ENCODE measurements around the gene PRSS27.
"Not testable (repeated sequence)": the region's sequence is repeated elsewhere in the genome, so short reads cannot be mapped to it uniquely, and the experiment has no call there.

The PRSS27 gene

DNA sequence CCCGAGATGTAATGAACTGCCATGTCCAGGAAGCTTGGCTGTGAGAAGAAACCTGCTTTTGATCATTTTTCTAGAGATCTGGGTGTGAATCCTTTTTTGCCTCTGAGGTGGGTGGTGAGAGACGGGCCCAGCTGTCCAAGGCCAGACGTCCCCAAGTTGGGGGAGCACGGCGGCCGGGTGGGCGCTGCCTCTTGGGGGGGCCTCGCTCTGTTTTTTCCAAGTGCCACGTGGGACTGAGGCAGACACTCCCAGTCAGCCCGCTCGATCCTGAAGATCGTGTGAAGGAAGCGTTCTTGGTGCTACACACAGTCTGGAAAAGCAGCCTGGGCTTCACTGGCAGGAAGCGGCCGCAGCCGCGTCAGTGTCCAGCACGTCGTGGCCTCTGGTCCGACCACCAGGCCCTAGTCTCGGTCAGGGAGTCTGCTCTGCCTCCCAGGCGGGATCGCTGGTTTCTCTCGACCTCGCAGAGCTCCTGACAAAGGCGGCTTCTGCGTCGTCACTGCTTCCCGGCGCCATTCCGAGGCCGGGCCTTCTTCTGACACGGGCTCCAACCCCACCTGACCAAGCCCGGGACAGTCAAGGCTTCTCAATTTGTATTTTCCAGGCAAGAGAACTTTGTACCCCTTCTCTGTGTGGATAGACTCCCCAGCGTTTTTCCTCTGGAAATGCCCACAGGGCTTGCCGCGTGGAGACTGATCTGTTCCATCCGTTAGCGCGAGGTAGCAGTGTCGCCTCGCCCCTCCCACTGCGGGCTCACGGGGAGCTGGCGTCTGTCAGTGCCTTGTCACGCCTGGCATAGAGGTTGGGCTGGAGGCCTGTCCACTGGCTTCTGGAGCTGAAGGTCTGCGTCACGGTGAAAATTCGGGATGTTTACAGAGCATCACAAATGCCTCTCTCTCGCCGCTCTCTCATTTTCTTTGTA lies 12.4 kb downstream of the PRSS27 start:
- no peak for DNase-seq

GRCh38 chr16:2706611-2707311 lies 13.3 kb downstream of the PRSS27 start:
- DNase-seq, result no peak

GRCh38 chr16:2706085-2706484 lies 13.9 kb downstream of the PRSS27 start:
- no peak for DNase-seq

- no peak for DNase-seq
Measured at GRCh38 chr16:2705351-2705750, 14.7 kb downstream of the PRSS27 start.

- DNase-seq, result no peak
Measured at GRCh38 chr16:2704983-2705275, 15.1 kb downstream of the PRSS27 start.

DNA sequence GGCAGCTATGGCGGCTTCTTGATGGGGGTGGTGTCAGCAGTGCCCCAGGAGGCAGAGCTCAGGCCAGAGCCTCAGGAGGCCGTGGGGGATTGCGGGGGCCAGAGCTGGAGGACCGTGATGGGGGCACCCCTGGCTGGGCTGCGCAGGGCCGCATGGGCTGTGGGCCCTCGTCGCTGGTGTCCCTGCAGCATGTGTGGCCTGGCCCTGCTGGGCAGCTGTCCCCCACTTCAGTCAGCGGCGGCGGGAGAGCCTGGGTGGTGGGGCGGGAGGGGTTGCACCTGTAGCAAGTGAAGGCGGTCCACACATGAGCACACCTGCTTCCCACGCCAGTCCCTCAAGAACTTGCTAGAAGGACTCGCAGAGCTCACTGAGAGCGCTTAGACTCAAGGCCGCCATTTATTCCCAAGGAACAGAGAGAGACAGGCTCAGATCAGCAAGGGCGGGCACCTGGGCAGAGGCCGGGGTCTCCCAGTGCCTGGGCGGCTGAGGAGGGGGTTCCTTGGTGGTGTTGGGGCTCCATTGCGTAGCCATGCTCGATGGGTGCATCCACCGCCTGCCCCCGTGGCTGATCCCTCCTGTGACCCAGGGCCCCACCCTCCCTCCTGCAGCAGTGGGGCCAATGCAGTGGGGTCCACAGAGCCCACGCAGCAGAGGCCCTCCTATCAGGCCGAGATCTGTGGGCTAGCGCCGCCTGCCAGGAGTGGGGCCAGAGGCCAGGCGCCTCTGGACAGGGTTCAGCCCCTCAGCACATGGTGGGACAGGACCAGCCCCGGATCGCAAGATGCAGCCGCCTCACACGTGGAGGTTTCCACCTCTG lies 15.7 kb downstream of the PRSS27 start:
- no peak for DNase-seq

DNA sequence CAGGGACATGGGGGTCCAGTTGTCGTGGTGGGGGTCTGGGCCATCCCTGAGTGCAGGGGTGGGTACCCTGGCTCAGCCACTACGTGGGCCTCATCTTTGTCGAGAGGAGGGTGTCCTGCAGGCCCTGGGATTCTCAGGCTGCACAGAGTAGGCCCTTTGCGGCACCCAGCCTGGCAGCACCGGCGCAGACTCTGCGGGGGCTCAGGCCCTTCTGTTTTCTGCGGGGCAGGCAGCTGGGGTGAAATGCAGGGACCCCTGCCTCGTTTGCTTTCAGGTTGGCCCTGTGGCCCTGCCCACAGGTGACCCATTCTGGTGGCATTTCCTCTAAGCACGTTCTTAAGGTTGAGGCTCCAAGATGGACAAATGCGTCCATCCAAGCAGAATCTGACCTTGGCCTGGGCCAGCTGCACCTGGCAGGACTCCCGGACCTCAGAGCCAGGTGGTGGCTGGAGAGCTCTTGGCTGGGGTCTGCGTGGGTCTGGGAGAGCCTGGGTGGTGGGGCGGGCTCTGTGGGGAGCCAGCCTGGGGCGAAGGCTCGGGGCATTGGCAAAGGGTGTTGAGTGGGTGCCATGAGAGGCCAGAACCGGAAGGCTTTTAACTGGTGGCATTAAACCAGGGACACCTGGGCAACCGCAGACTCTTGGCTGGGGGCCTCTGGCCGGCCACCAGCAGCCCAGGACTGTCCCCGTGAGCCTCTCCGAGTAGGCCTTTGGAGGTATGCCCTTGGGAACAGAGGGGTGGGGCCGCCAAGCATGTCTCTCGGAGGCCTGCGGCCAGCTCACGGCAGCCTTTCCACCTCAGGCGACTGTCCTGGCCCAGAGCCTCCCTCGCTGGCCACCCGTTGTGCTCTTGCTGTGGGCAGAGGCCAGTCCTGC lies 16.9 kb downstream of the PRSS27 start:
- no peak for DNase-seq

- no peak for DNase-seq
Measured at GRCh38 chr16:2702438-2702825, 17.6 kb downstream of the PRSS27 start.

- no peak for DNase-seq
Measured at GRCh38 chr16:2701713-2702437, 18.1 kb downstream of the PRSS27 start.

- DNase-seq, result no peak
Measured at GRCh38 chr16:2701272-2701671, 18.8 kb downstream of the PRSS27 start.

DNA sequence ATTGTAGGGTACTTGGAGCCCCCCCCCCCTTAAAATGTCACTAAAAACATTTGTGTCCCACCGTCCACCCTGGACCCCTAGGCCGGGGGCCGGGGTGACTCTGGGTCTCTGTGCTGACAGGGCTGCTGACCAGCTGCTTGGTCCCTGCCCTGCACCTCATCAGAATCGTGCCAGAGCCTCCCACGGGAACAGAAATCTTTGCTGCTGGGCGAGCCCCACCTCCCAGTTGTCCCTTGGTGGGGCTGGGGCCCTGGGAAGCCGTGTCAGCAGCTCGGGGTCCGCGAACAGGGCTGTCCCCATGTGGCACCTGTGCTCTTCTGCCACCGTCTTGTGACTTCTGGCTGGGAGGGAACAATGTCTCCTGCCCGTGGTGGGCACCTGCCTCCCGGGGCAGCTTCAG lies 19.2 kb downstream of the PRSS27 start:
- no peak for DNase-seq

DNA sequence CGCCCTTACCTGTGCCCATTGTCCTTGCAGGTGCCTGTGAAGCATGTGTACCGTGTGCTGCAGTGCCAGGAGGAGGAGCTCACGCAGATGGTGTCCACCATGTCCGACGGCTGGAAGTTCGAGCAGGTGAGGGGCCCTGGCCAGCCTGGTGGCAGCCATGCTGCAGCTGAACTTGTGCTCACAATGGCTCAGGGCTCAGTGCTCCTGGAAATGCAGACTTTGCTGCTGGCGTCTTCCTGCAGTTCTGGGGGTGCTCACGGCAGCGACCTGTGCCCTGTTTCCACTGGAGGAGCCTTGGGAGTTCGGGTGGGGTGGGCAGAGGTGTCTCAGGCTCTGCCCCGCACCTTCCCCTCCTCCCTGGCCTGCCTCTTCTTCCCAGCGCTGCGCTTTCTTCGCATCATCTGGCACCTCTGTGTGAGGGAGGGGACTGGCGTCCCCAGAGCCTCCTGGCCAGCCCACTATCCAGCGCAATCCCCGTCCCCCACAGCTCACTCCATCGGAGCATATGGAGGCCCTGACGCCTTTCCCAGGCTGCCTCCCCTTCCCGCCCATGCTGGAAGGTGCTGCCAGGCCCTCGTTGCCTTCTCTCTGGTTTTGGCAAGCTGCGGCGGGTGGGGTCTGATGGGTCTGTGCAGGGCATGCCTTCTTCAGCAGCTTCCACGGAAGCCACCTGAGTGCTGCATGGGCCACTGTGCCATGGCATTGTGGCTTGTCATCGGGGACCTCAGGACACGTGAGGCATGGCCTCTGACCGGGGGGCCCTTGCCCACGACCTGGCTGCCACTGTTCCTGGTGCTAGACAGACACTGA lies 20.0 kb downstream of the PRSS27 start:
- no peak for DNase-seq

DNA sequence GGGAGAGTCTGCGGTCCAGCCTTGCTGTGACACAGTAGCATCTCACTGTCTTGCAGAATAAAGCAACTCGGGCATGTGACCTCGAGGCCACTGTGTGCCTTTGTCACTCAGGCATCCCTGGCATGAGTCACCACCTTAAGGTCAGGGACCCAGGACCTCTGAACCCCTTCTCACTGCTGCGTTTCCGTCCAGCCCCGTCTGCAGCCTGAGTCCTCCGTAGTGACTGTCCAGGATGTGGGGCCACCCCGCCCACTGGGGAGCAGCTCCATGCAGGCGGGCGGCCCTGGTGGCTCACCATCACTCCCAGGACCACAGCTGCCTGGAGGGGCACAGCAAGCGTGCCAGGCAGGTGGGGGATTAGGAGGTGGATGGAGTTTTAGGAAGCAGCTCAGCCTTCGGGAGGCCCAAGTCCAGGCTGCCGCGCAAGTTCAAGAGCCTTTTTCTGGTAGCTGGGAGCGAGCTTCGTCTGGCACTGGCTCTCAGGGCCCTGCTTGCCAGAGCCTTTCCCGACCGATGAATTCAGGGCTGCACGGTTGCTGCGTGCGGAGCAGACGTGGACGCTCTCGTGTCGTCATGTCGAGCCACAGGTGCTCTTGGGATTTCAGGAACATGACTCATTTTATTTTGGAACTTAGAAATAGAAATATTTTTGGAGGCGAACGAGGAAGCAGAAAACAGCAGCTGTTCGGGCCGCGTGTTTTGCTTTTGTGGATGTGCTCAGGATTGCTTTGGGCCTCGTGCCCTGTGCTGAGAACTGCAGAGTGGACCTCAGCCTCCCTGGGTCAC lies 20.9 kb downstream of the PRSS27 start:
- no peak for DNase-seq

DNA sequence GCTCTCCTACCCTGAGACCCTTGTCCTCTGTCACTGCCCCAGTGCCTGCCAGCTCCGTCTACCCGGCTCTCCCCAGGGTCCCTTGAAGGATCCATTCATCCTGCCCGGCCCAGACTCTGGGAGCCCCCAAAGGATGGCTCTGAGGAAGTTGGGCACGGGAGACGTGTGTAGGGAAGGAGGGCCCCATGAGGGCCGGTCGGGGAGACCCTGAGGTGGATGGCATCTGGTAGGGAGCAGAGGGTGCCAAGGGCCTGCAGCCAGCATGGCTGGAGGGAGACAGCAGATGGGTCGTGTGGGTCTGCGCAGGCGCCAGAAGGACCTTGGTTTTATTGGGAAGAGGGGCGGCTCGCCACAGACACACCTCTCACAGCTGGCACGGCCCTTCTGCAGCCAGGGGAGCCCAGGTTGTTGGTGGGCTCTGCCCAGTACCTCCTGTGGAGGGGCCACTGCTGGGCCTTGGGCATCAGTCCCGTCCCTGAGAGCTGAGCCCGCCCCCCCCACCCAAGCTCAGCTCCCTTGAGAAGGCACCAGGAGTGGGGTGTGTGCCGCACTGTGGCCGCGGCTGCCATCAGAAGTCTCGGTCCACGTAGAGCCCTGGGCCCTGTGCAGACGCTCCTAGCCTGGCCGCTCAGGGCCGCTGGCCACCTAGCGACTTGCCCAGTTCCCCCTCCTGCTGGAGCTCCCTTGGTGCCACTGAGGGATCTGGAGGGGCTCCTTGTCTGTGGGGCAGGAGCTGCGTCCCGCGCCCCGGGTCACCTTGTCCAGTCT lies 21.7 kb downstream of the PRSS27 start:
- DNase-seq, result no peak

GRCh38 chr16:2697401-2697948 lies 22.5 kb downstream of the PRSS27 start:
- DNase-seq, result no peak

DNA sequence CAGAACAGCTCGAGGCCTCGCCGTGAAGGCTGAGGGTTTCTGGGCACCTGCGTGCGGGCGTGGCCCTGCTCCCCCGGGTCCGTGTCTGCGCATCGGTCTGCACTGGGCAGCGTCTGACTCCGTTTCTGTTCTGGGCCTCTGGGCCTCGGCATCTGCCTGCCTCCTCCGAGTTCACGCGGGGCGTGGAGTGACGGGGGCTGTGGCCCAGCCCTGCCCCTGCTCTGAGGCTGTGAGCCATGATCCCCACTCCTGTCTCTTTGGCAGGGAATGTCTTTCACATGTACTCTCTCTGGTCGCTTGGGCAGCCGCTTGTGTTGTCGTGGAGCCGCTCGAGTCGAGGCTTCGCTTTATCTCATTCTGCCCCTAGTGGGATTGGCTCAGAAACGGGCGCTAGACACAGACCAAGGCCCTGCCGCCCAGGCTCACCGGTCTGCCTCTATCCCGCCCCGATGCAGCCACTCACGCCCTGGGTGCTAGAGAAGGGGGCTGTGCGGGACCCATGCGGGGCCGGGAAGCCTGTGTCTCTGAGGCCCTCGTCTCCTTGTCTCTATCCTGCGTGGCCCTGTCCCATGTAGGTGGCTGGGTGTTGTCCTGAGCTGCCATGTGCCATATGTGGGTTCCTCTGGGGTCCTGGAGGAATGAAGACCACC lies 23.3 kb downstream of the PRSS27 start:
- DNase-seq, result not testable (repeated sequence)

GRCh38 chr16:2692948-2693651 lies 26.9 kb downstream of the PRSS27 start:
- no peak for DNase-seq

Measured in fibroblast of skin of right quadriceps (primary cell).